ENCODE data around the gene GRK3.

Gene GRK3

GRCh38 chr22:25545146-25545545 is 19.3 kb upstream of the GRK3 start:
- Histone ChIP-seq H3K27me3 (ENCODE audit: insufficient read depth, poor library complexity, severe bottlenecking) (no peaks in the 10 kb centered on the region), H3K4me3 (replicated peaks; ENCODE audit: insufficient read depth, low read length) (no peak overlapping the region), H3K27ac (replicated peaks) (no peak overlapping the region)
- TF ChIP-seq SPI1 (IDR thresholded peaks at IDR 0.05; ENCODE audit: borderline replicate concordance, low read depth): no peak
- no peak for TF ChIP-seq REST (IDR thresholded peaks at IDR 0.05; ENCODE audit: insufficient replicate concordance, low read depth)
- TF ChIP-seq POLR2AphosphoS5 (IDR thresholded peaks at IDR 0.05; ENCODE audit: low read depth): no peak
- TF ChIP-seq CTCF (IDR thresholded peaks at IDR 0.05; ENCODE audit: insufficient read depth, low read length): no peak
- TF ChIP-seq GABPA (IDR thresholded peaks at IDR 0.05; ENCODE audit: low read depth): no peak
- DNase-seq (ENCODE audit: low read depth in 1 of 2, low spot score in 1 of 2): no peak

GRCh38 chr22:25545672-25546071 is 18.8 kb upstream of the GRK3 start:
- Histone ChIP-seq H3K27ac (replicated peaks) (no peak overlapping the region), H3K27me3 (ENCODE audit: insufficient read depth, poor library complexity, severe bottlenecking) (no peaks in the 10 kb centered on the region), H3K4me3 (replicated peaks; ENCODE audit: insufficient read depth, low read length) (no peak overlapping the region)
- TF ChIP-seq REST (IDR thresholded peaks at IDR 0.05; ENCODE audit: insufficient replicate concordance, low read depth) (no peak), SPI1 (IDR thresholded peaks at IDR 0.05; ENCODE audit: borderline replicate concordance, low read depth) (no peak), POLR2AphosphoS5 (IDR thresholded peaks at IDR 0.05; ENCODE audit: low read depth) (no peak), GABPA (IDR thresholded peaks at IDR 0.05; ENCODE audit: low read depth) (no peak), CTCF (IDR thresholded peaks at IDR 0.05; ENCODE audit: insufficient read depth, low read length) (no peak)
- DNase-seq (ENCODE audit: low read depth in 1 of 2, low spot score in 1 of 2): no peak

GRCh38 chr22:25546242-25546641 is 18.2 kb upstream of the GRK3 start:
- Histone ChIP-seq H3K27ac (replicated peaks) (no peak overlapping the region), H3K27me3 (ENCODE audit: insufficient read depth, poor library complexity, severe bottlenecking) (no peaks in the 10 kb centered on the region), H3K4me3 (replicated peaks; ENCODE audit: insufficient read depth, low read length) (no peak overlapping the region)
- no peak for DNase-seq (ENCODE audit: low read depth in 1 of 2, low spot score in 1 of 2)
- TF ChIP-seq REST (IDR thresholded peaks at IDR 0.05; ENCODE audit: insufficient replicate concordance, low read depth) (no peak), CTCF (IDR thresholded peaks at IDR 0.05; ENCODE audit: insufficient read depth, low read length) (no peak), POLR2AphosphoS5 (IDR thresholded peaks at IDR 0.05; ENCODE audit: low read depth) (no peak), SPI1 (IDR thresholded peaks at IDR 0.05; ENCODE audit: borderline replicate concordance, low read depth) (no peak), GABPA (IDR thresholded peaks at IDR 0.05; ENCODE audit: low read depth) (no peak)
